DOHH2 (cell line): ENCODE data around the gene OLAH.

ENCODE experiments used
- H3F3A ChIP-seq: fragments of 200-600 bp; sonication (generic), shearing (Covaris generic); 2 replicates; pipeline ENCODE4 v1.6.0; 2016; ENCODE audit warnings: antibody characterized with exemption, mild to moderate bottlenecking; ENCODE audit not compliant: control insufficient read depth, insufficient read depth
- H3K27ac ChIP-seq: fragments of 200-600 bp; sonication (generic); 2 replicates; pipeline ENCODE4 v1.5.1; 2014; ENCODE audit warnings: low read depth, mild to moderate bottlenecking, low read length, moderate library complexity
- H3K27me3 ChIP-seq: fragments of 200-600 bp; sonication (generic); 2 replicates; pipeline ENCODE4 v1.6.1; 2014; ENCODE audit warnings: mild to moderate bottlenecking, low read length, mixed read lengths; ENCODE audit not compliant: control insufficient read depth
- H3K36me3 ChIP-seq: fragments of 200-600 bp; sonication (generic); 2 replicates; pipeline ENCODE4 v1.6.1; 2014; ENCODE audit warnings: mild to moderate bottlenecking, low read length, moderate library complexity, mixed read lengths; ENCODE audit not compliant: control insufficient read depth
- H3K4me1 ChIP-seq: fragments of 200-600 bp; sonication (generic); 2 replicates; pipeline ENCODE4 v1.6.1; 2014; ENCODE audit warnings: mild to moderate bottlenecking, low read length, mixed read lengths; ENCODE audit not compliant: control insufficient read depth
- H3K4me2 ChIP-seq: fragments of 200-600 bp; sonication (generic); 2 replicates; pipeline ENCODE4 v1.6.0; 2014; ENCODE audit warnings: mild to moderate bottlenecking, low read length, moderate library complexity
- H3K4me3 ChIP-seq: fragments of 200-600 bp; sonication (generic); 2 replicates; pipeline ENCODE4 v1.5.1; 2014; ENCODE audit warnings: mild to moderate bottlenecking, low read length, mixed read lengths
- H3K79me2 ChIP-seq: fragments of 200-600 bp; sonication (generic); 2 replicates; pipeline ENCODE4 v1.6.1; 2014; ENCODE audit warnings: mild to moderate bottlenecking, low read length, mixed read lengths; ENCODE audit not compliant: control insufficient read depth
- H3K9me2 ChIP-seq: fragments of 200-600 bp; sonication (generic); replicated peaks from 2 replicates; pipeline ENCODE4 v1.6.1; 2014; ENCODE audit warnings: mild to moderate bottlenecking, low read length, mixed read lengths; ENCODE audit not compliant: control insufficient read depth
- H3K9me3 ChIP-seq: fragments of 200-600 bp; sonication (generic); 2 replicates; pipeline ENCODE4 v1.6.1; 2014; ENCODE audit warnings: antibody characterized with exemption, low read length, mixed read lengths; ENCODE audit not compliant: control insufficient read depth, insufficient read depth
- H4K20me1 ChIP-seq: fragments of 200-600 bp; sonication (generic); 2 replicates; pipeline ENCODE4 v1.6.0; 2014; ENCODE audit warnings: low read depth, mild to moderate bottlenecking, antibody characterized with exemption, low read length, moderate library complexity; ENCODE audit not compliant: control insufficient read depth, insufficient read depth
- EZH2phosphoT487 ChIP-seq: fragments of 200-600 bp; sonication (generic); IDR thresholded peaks from 2 replicates; pipeline ENCODE4 v1.6.1; 2017; ENCODE audit warnings: borderline replicate concordance, mild to moderate bottlenecking, antibody characterized with exemption, low read length, moderate library complexity, mixed read lengths
- TF ChIP-seq, protein P1 (sequence below): fragments of 200-600 bp; sonication (generic); IDR thresholded peaks from one replicate; pipeline ENCODE4 v1.5.1; 2014; ENCODE audit warnings: antibody characterized with exemption, mild to moderate bottlenecking, low read depth, low read length; ENCODE audit not compliant: poor library complexity, severe bottlenecking

The OLAH gene

DNA sequence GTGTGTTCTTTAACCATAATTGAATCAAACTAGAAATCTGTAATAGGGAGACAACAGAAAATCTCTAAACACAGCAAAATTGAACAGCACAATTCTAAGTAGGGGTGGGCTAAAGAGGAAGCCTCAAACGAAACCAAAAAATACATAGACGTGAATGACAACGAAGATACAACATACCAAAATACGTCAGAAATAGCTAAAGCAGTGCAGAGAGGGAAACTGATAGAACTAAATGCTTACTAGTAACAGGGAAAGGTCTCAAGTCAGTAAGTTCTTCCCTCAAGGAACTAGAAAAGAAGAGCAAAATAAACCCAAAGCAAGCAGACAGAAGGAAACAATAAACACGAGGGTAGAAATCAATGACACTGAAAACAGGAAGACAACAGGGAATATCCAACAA, 72.5 kb downstream of the OLAH start:
- Histone ChIP-seq H3K36me3 (no peaks in the 10 kb centered on the region), H3F3A (no peaks in the 10 kb centered on the region), H3K4me1 (no peaks in the 10 kb centered on the region), H3K27me3 (no peaks in the 10 kb centered on the region), H3K9me2 (no peaks in the 10 kb centered on the region), H3K9me3 (no peaks in the 10 kb centered on the region), H3K4me3 (no peak overlapping the region), H3K79me2 (no peaks in the 10 kb centered on the region), H3K27ac (no peak overlapping the region), H4K20me1 (no peaks in the 10 kb centered on the region), H3K4me2 (no peak overlapping the region)
- TF ChIP-seq, protein P1, sequence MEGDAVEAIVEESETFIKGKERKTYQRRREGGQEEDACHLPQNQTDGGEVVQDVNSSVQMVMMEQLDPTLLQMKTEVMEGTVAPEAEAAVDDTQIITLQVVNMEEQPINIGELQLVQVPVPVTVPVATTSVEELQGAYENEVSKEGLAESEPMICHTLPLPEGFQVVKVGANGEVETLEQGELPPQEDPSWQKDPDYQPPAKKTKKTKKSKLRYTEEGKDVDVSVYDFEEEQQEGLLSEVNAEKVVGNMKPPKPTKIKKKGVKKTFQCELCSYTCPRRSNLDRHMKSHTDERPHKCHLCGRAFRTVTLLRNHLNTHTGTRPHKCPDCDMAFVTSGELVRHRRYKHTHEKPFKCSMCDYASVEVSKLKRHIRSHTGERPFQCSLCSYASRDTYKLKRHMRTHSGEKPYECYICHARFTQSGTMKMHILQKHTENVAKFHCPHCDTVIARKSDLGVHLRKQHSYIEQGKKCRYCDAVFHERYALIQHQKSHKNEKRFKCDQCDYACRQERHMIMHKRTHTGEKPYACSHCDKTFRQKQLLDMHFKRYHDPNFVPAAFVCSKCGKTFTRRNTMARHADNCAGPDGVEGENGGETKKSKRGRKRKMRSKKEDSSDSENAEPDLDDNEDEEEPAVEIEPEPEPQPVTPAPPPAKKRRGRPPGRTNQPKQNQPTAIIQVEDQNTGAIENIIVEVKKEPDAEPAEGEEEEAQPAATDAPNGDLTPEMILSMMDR, result no peak
- TF ChIP-seq EZH2phosphoT487, result no peak

DNA sequence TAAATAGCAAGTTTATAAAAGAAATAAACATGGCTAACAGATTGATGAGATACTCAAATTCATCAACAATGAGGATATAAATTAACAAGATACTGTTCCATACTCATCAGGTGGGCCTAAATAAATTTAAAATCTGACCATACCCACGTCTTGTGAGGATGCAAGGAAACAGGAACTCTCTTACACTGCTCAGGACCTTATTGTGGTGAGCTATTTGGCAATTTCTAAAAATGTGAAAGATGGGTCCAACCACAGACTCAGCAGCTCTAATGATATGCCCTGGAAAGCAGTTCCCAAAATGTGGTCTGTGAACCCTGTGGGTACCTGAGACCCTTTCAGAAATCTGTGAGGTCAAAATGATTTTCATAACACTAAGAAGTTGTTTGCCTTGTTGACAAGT, 74.9 kb downstream of the OLAH start:
- Histone ChIP-seq H3K9me3 (no peaks in the 10 kb centered on the region), H4K20me1 (no peaks in the 10 kb centered on the region), H3K4me2 (no peak overlapping the region), H3K36me3 (no peaks in the 10 kb centered on the region), H3K9me2 (no peaks in the 10 kb centered on the region), H3K4me3 (no peak overlapping the region), H3K4me1 (no peaks in the 10 kb centered on the region), H3K79me2 (no peaks in the 10 kb centered on the region), H3K27me3 (no peaks in the 10 kb centered on the region), H3K27ac (no peak overlapping the region), H3F3A (no peaks in the 10 kb centered on the region)
- TF ChIP-seq, protein P1, result no peak
- TF ChIP-seq EZH2phosphoT487, result no peak

DNA sequence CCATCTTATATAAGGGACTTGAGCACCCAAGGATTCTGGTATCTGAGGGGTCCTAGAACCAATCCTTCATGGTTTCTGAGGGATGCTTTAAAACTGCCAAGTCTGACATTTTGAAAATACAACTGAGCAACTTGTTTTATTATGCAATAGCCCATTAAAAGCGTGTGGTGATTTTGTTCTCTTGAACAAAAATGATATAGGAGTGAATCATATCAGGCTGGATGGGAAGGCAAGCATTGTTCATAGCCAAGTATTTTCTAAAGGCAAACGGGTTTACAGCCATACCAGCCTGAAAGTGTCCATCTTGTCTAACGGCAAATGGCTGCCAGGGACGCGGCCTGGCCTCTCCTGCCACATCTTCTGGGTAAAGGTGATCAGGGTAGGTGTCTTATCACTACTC, 76.8 kb downstream of the OLAH start:
- no peaks in the 10 kb centered on the region for H3F3A ChIP-seq
- no peak overlapping the region for H3K4me3 ChIP-seq
- no peak overlapping the region for H3K27ac ChIP-seq
- no peaks in the 10 kb centered on the region for H3K9me3 ChIP-seq
- H3K36me3 ChIP-seq, result no peaks in the 10 kb centered on the region
- no peaks in the 10 kb centered on the region for H3K27me3 ChIP-seq
- no peaks in the 10 kb centered on the region for H3K4me1 ChIP-seq
- H3K79me2 ChIP-seq, result no peaks in the 10 kb centered on the region
- no peaks in the 10 kb centered on the region for H4K20me1 ChIP-seq
- TF ChIP-seq, protein P1, result no peak
- TF ChIP-seq EZH2phosphoT487, result no peak
- no peak overlapping the region for H3K4me2 ChIP-seq
- no peaks in the 10 kb centered on the region for H3K9me2 ChIP-seq

DNA sequence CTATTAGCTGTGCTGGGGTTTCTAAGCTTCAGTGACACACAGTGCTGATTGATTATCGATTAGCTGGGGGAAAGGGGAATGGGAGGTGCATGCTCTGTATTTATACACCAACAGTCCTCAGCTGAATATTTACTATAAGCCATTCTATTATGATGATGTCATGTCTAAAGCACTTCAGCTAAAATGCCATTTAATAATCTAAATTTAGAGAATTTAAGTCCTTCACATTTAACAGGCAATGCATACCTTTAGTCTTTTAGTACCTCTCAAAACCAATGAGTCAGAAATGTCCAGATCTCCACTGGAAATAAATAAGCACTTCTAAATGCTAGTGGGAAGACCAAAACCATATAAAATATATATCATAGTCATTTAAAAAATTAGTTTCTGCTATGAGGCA, 78.0 kb downstream of the OLAH start:
- TF ChIP-seq EZH2phosphoT487, result no peak
- TF ChIP-seq, protein P1, result no peak
- H3K79me2 ChIP-seq, result no peaks in the 10 kb centered on the region
- no peak overlapping the region for H3K4me3 ChIP-seq
- H3F3A ChIP-seq, result no peaks in the 10 kb centered on the region
- H3K27me3 ChIP-seq, result no peaks in the 10 kb centered on the region
- no peak overlapping the region for H3K4me2 ChIP-seq
- no peak overlapping the region for H3K27ac ChIP-seq
- no peaks in the 10 kb centered on the region for H4K20me1 ChIP-seq
- no peaks in the 10 kb centered on the region for H3K9me3 ChIP-seq
- H3K4me1 ChIP-seq, result no peaks in the 10 kb centered on the region
- H3K36me3 ChIP-seq, result no peaks in the 10 kb centered on the region
- no peaks in the 10 kb centered on the region for H3K9me2 ChIP-seq
